ENCODE results near the gene FHDC1. TPM values are rescaled to one million over a fixed set of nuclear protein-coding genes. Genes with fewer than 3 reads are reported as not detected.

Gene FHDC1
- total RNA-seq, 1 experiment from 2014 or later, result 0.21 TPM

- intact Hi-C loops (cut with micrococcal nuclease; ENCODE audit: unreplicated experiment) (no loop called here), in situ Hi-C loops (cut with HindIII; ENCODE audit: low pct_unique_long_range_greater_than_20kb, low sequenced_read_pairs) (no loop called here)
- ChIA-PET CTCF (no interaction called here), POLR2A (no interaction called here)
- ATAC-seq (no peak), DNase-seq (ENCODE audit: low read depth, low spot score) (no peak)
- Histone ChIP-seq H3K4me1 (ENCODE audit: control insufficient read depth, insufficient read depth, low read length) (no peaks in the 10 kb centered on the region), H3K4me3 (ENCODE audit: low read depth in 2 of 2, low read length in 2 of 2) (no peak overlapping the region), H3K27me3 (ENCODE audit: control insufficient read depth, insufficient read depth, low read length) (no peaks in the 10 kb centered on the region), H3K27ac (ENCODE audit: low read length) (no peak overlapping the region), H3K9me3 (ENCODE audit: control insufficient read depth, insufficient read depth, low read depth, low read length) (no peaks in the 10 kb centered on the region), H3K36me3 (ENCODE audit: control insufficient read depth, insufficient read depth, low read length) (no peaks in the 10 kb centered on the region; the same call in 1 of the 2 replicates)
- TF ChIP-seq POLR2AphosphoS5 (IDR thresholded peaks at IDR 0.05; ENCODE audit: low read depth, low read length) (no peak), TCF7L2 (IDR thresholded peaks at IDR 0.05; ENCODE audit: low read depth, low read length) (no peak), REST (IDR thresholded peaks at IDR 0.05; ENCODE audit: insufficient read depth in 1 of 2, low read depth in 2 of 2, low read length in 1 of 2) (no peak), CTCF (IDR thresholded peaks at IDR 0.05) (no peak), SIN3A (IDR thresholded peaks at IDR 0.05; ENCODE audit: borderline replicate concordance, insufficient read depth, low read depth, low read length) (no peak)
- BruUV-seq (replicated peaks), result no TSS peak
Measured at GRCh38 chr4:153016592-153016991, 80.5 kb downstream of the FHDC1 start.

- DNase-seq (ENCODE audit: low read depth, low spot score) (no peak), ATAC-seq (no peak)
- no TSS peak for BruUV-seq (replicated peaks)
- no peak overlapping the region for H3K27ac ChIP-seq (ENCODE audit: low read length)
- intact Hi-C loops (cut with micrococcal nuclease; ENCODE audit: unreplicated experiment) (no loop called here), in situ Hi-C loops (cut with HindIII; ENCODE audit: low pct_unique_long_range_greater_than_20kb, low sequenced_read_pairs) (no loop called here)
- POLR2A ChIA-PET, result no interaction called here
- H3K4me1 ChIP-seq (ENCODE audit: control insufficient read depth, insufficient read depth, low read length), result no peaks in the 10 kb centered on the region
- H3K9me3 ChIP-seq (ENCODE audit: control insufficient read depth, insufficient read depth, low read depth, low read length), result no peaks in the 10 kb centered on the region
- no peaks in the 10 kb centered on the region for H3K27me3 ChIP-seq (ENCODE audit: control insufficient read depth, insufficient read depth, low read length)
- H3K36me3 ChIP-seq (ENCODE audit: control insufficient read depth, insufficient read depth, low read length), result no peaks in the 10 kb centered on the region; the same call in 1 of the 2 replicates
- no peak for TF ChIP-seq TCF7L2 (IDR thresholded peaks at IDR 0.05; ENCODE audit: low read depth, low read length)
- TF ChIP-seq REST (IDR thresholded peaks at IDR 0.05; ENCODE audit: insufficient read depth in 1 of 2, low read depth in 2 of 2, low read length in 1 of 2), result no peak
- TF ChIP-seq SIN3A (IDR thresholded peaks at IDR 0.05; ENCODE audit: borderline replicate concordance, insufficient read depth, low read depth, low read length), result no peak
- no peak for TF ChIP-seq POLR2AphosphoS5 (IDR thresholded peaks at IDR 0.05; ENCODE audit: low read depth, low read length)
- no peak for TF ChIP-seq CTCF (IDR thresholded peaks at IDR 0.05)
- no peak overlapping the region for H3K4me3 ChIP-seq (ENCODE audit: low read depth in 2 of 2, low read length in 2 of 2)
- CTCF ChIA-PET, result no interaction called here
Measured at GRCh38 chr4:153018031-153018430, 81.9 kb downstream of the FHDC1 start.
